GM18505 (cell line): ENCODE measurements around the gene ATF6B.

Experiments
- ATAC-seq: cut with Tn5 transposase; IDR thresholded peaks from one replicate; pipeline ENCODE4 v1.9.1; 2021; ENCODE audit not compliant: unreplicated experiment
- POLR2A ChIP-seq: IDR thresholded peaks from 4 replicates; pipeline ENCODE4 v1.6.1; 2011; ENCODE audit warnings: borderline replicate concordance; ENCODE audit not compliant: insufficient read depth, insufficient read length; ENCODE audit errors: extremely low read depth

The ATF6B gene

GRCh38 chr6:32137454-32137853 is 9.4 kb upstream of the ATF6B start:
- ATAC-seq, result no peak
- TF ChIP-seq POLR2A, result no peak

- no peak for ATAC-seq
- no peak for TF ChIP-seq POLR2A
Measured at GRCh38 chr6:32133786-32134185, 5.7 kb upstream of the ATF6B start.

- no peak for ATAC-seq
- no peak for TF ChIP-seq POLR2A
Measured at GRCh38 chr6:32132110-32132509, 4.1 kb upstream of the ATF6B start.

GRCh38 chr6:32131439-32131948 is 3.4 kb upstream of the ATF6B start:
- no peak for TF ChIP-seq POLR2A
- ATAC-seq, result no peak

GRCh38 chr6:32129297-32130088 is 1.4 kb upstream of the ATF6B start:
- ATAC-seq, result no peak
- TF ChIP-seq POLR2A, result no peak

GRCh38 chr6:32128751-32129296 is 778 bp upstream of the ATF6B start:
- ATAC-seq, result no peak
- TF ChIP-seq POLR2A, result no peak

- no peak for ATAC-seq
- TF ChIP-seq POLR2A, result no peak
Measured at GRCh38 chr6:32127409-32127716, 683 bp downstream of the ATF6B start.

GRCh38 chr6:32126880-32127279 is 1.2 kb downstream of the ATF6B start:
- TF ChIP-seq POLR2A, result no peak
- no peak for ATAC-seq

GRCh38 chr6:32123681-32124080 is 4.4 kb downstream of the ATF6B start:
- ATAC-seq, result no peak
- TF ChIP-seq POLR2A, result no peak

GRCh38 chr6:32120573-32121059 is 7.4 kb downstream of the ATF6B start:
- no peak for TF ChIP-seq POLR2A
- no peak for ATAC-seq

- no peak for TF ChIP-seq POLR2A
- no peak for ATAC-seq
Measured at GRCh38 chr6:32118782-32119628, 9.0 kb downstream of the ATF6B start.

- no peak for ATAC-seq
- no peak for TF ChIP-seq POLR2A
Measured at GRCh38 chr6:32117461-32117860, 10.6 kb downstream of the ATF6B start.

- no peak for TF ChIP-seq POLR2A
- no peak for ATAC-seq
Measured at GRCh38 chr6:32116674-32117073, 11.4 kb downstream of the ATF6B start.
